Chondrocyte (in vitro differentiated cells): ENCODE measurements around the gene EZH1. TPM values are rescaled to one million over a fixed set of nuclear protein-coding genes. Genes with fewer than 3 reads are reported as not detected.

ENCODE experiments used
- DNase-seq: peaks from one replicate; pipeline ENCODE4 v3.0.0; 2021; ENCODE audit warnings: mixed read lengths, low spot score
- H3K27ac Mint-ChIP-seq: one replicate; pipeline ENCODE4 v1.8.0; 2021; ENCODE audit warnings: mild to moderate bottlenecking, moderate library complexity, mixed read lengths; ENCODE audit not compliant: unreplicated experiment
- H3K27me3 Mint-ChIP-seq: 2 replicates; pipeline ENCODE4 v1.8.0; 2021; ENCODE audit warnings: low read depth, mixed read lengths
- H3K36me3 Mint-ChIP-seq: 2 replicates; pipeline ENCODE4 v1.8.0; 2021; ENCODE audit warnings: low read depth, mixed read lengths
- H3K4me1 Mint-ChIP-seq: 2 replicates; pipeline ENCODE4 v1.8.0; 2021; ENCODE audit warnings: low read depth, mild to moderate bottlenecking, mixed read lengths
- H3K4me3 Mint-ChIP-seq: one replicate; pipeline ENCODE4 v1.8.0; 2021; ENCODE audit warnings: mild to moderate bottlenecking, moderate library complexity, mixed read lengths; ENCODE audit not compliant: unreplicated experiment
- H3K9me3 Mint-ChIP-seq: 2 replicates; pipeline ENCODE4 v1.8.0; 2021; ENCODE audit warnings: low read depth, mixed read lengths
- total RNA-seq: library from RNA; stranded (reverse); gene quantifications from 3 replicates; pipeline ENCODE4 v1.2.1, GENCODE V29; 2021
- TF ChIP-seq, protein P1 (sequence below): fragments of 200-600 bp; sonication (generic); IDR thresholded peaks from 2 replicates; pipeline ENCODE4 v1.5.0; 2021; ENCODE audit warnings: antibody characterized with exemption, mild to moderate bottlenecking, moderate library complexity

The EZH1 gene
- total RNA-seq, 1 donor from 2014 or later = 22.2 TPM

DNA sequence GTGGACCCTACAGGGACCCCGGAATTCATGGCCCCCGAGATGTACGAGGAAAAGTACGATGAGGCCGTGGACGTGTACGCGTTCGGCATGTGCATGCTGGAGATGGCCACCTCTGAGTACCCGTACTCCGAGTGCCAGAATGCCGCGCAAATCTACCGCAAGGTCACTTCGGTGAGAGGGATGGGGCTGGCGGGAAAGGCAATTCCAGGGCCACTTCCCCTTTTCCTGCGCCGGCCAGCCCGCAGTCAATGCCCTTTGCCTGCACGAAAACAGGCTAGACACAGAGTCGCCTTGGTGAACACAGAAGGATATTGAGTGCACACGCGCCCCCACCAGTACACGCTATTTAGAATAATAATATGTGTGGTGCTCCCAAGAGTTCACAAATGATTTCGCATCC, 39.6 kb upstream of the EZH1 start:
- H3K4me3 Mint-ChIP-seq = no peak overlapping the region
- H3K27me3 Mint-ChIP-seq = peaks cover 8% of the 10 kb centered on the region
- DNase-seq = no peak
- no peaks in the 10 kb centered on the region for H3K36me3 Mint-ChIP-seq
- H3K27ac Mint-ChIP-seq = no peak overlapping the region
- TF ChIP-seq, protein P1, sequence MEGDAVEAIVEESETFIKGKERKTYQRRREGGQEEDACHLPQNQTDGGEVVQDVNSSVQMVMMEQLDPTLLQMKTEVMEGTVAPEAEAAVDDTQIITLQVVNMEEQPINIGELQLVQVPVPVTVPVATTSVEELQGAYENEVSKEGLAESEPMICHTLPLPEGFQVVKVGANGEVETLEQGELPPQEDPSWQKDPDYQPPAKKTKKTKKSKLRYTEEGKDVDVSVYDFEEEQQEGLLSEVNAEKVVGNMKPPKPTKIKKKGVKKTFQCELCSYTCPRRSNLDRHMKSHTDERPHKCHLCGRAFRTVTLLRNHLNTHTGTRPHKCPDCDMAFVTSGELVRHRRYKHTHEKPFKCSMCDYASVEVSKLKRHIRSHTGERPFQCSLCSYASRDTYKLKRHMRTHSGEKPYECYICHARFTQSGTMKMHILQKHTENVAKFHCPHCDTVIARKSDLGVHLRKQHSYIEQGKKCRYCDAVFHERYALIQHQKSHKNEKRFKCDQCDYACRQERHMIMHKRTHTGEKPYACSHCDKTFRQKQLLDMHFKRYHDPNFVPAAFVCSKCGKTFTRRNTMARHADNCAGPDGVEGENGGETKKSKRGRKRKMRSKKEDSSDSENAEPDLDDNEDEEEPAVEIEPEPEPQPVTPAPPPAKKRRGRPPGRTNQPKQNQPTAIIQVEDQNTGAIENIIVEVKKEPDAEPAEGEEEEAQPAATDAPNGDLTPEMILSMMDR = no peak
- H3K9me3 Mint-ChIP-seq = no peaks in the 10 kb centered on the region
- H3K4me1 Mint-ChIP-seq = peaks cover 19% of the 10 kb centered on the region

- no peaks in the 10 kb centered on the region for H3K9me3 Mint-ChIP-seq
- DNase-seq = no peak
- TF ChIP-seq, protein P1 = no peak
- H3K4me1 Mint-ChIP-seq = peaks cover 20% of the 10 kb centered on the region
- no peak overlapping the region for H3K4me3 Mint-ChIP-seq
- no peak overlapping the region for H3K27ac Mint-ChIP-seq
- peaks cover 8% of the 10 kb centered on the region for H3K27me3 Mint-ChIP-seq
- H3K36me3 Mint-ChIP-seq = peaks cover 3% of the 10 kb centered on the region
These were observed 38.9 kb upstream of the EZH1 start for GRCh38 chr17:42783791-42784138.

- H3K9me3 Mint-ChIP-seq = no peaks in the 10 kb centered on the region
- DNase-seq = no peak
- H3K4me3 Mint-ChIP-seq = no peak overlapping the region
- H3K4me1 Mint-ChIP-seq = peaks cover 20% of the 10 kb centered on the region
- H3K27ac Mint-ChIP-seq = no peak overlapping the region
- H3K27me3 Mint-ChIP-seq = peaks cover 8% of the 10 kb centered on the region
- TF ChIP-seq, protein P1 = no peak
- peaks cover 3% of the 10 kb centered on the region for H3K36me3 Mint-ChIP-seq
These were observed 38.4 kb upstream of the EZH1 start for GRCh38 chr17:42783062-42783790.

DNA sequence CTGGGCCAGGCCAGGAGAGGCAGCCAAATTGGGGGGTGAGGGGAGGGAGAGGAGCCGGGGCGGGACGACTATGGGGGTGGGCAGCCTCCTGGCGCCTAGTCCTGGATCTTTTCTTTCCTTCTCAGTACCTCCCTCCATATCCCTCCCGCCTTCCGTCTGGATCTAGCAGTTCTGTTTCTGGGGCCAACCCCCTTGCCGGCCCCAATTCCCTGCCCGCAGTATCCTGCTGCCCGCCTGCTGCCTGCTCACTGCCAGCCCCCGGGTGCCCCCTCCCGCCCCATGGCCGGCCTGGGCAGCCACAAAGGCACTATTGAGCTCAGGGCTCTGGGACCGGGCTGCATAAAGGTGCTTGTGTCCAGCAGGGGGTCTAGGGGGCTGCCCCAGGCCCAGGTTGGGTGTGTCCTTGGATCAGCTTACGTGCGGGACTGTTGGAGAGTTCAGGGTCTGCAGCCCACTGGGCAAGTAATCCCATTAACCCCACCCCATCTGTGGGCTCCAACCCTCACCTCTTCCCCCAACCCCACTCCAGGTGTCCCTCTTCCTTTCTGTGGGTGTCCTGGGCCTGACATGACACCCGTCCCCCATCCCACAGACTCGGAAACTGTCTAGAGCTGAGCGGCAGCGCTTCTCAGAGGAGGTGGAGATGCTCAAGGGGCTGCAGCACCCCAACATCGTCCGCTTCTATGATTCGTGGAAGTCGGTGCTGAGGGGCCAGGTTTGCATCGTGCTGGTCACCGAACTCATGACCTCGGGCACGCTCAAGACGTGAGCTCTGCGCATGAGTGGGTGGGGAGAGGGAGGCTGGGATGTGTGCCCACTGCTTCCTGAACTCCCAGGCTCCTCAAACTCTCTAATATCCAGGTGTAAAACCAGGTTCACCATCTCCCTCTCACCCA, 37.6 kb upstream of the EZH1 start:
- no peak overlapping the region for H3K4me3 Mint-ChIP-seq
- H3K27ac Mint-ChIP-seq = no peak overlapping the region
- no peaks in the 10 kb centered on the region for H3K9me3 Mint-ChIP-seq
- DNase-seq = no peak
- peaks cover 7% of the 10 kb centered on the region for H3K36me3 Mint-ChIP-seq
- peaks cover 20% of the 10 kb centered on the region for H3K4me1 Mint-ChIP-seq
- TF ChIP-seq, protein P1 = no peak
- peaks cover 8% of the 10 kb centered on the region for H3K27me3 Mint-ChIP-seq

GRCh38 chr17:42781639-42782165, 36.9 kb upstream of the EZH1 start:
- H3K4me1 Mint-ChIP-seq = peaks cover 20% of the 10 kb centered on the region
- TF ChIP-seq, protein P1 = no peak
- no peak for DNase-seq
- peaks cover 7% of the 10 kb centered on the region for H3K36me3 Mint-ChIP-seq
- H3K4me3 Mint-ChIP-seq = peak overlapping the region; percentile 47
- H3K27ac Mint-ChIP-seq = no peak overlapping the region
- H3K9me3 Mint-ChIP-seq = no peaks in the 10 kb centered on the region
- H3K27me3 Mint-ChIP-seq = peaks cover 8% of the 10 kb centered on the region
